Left renal pelvis (tissue), 4 donors: ENCODE data around the gene TENT5C. TPM values are rescaled to one million over a fixed set of nuclear protein-coding genes. Genes with fewer than 3 reads are reported as not detected.

ENCODE experiments used
- DNase-seq, 4 donors: peaks; one replicate each; pipeline ENCODE4 v3.0.0-alpha.2; 2013; ENCODE audit warnings: low read depth in 4 of 4, low spot score in 3 of 4
- polyA plus RNA-seq, 4 donors: library from polyadenylated mRNA; unstranded; fragments of 120-200 nt; gene quantifications; one replicate each; pipeline ENCODE4 v1.2.1, GENCODE V29; 2013; ENCODE audit not compliant: insufficient read length in 4 of 4

Gene TENT5C
- polyA plus RNA-seq, 4 donors: 3.0 to 13.4 (median 3.4) TPM

- no peak for DNase-seq
Measured at GRCh38 chr1:117671781-117672501, 66.1 kb downstream of the TENT5C start.

- DNase-seq: no peak
Measured at GRCh38 chr1:117672756-117673155, 66.9 kb downstream of the TENT5C start.

- DNase-seq: no peak
Measured at GRCh38 chr1:117673405-117673804, 67.6 kb downstream of the TENT5C start.

- DNase-seq: no peak
Measured at GRCh38 chr1:117674521-117675400, 68.9 kb downstream of the TENT5C start.

GRCh38 chr1:117675907-117676430 lies 70.1 kb downstream of the TENT5C start:
- no peak for DNase-seq

GRCh38 chr1:117676615-117677130 lies 70.8 kb downstream of the TENT5C start:
- no peak for DNase-seq

Other genes with a start within 250 kb of the TENT5C start
- 10 to 100 TPM; 37.9 to 51.0 (median 47.3) TPM for gene MAN1A2, start 238.6 kb upstream of the TENT5C start, polyA plus RNA-seq